Loucy (cell line): ENCODE measurements around the gene TMEM86B.

Experiments
- H2AFZ ChIP-seq: fragments of 200-600 bp; sonication (generic); 2 replicates; pipeline ENCODE4 v1.6.0; 2016; ENCODE audit warnings: antibody characterized with exemption, mild to moderate bottlenecking, low read length, moderate library complexity
- H3F3A ChIP-seq: fragments of 200-600 bp; 2 replicates; pipeline ENCODE4 v1.6.0; 2016; ENCODE audit warnings: antibody characterized with exemption, low read depth, mild to moderate bottlenecking
- H3K27me3 ChIP-seq: fragments of 200-600 bp; sonication (generic); 2 replicates; pipeline ENCODE4 v1.6.1; 2014; ENCODE audit warnings: low read length, mild to moderate bottlenecking; ENCODE audit not compliant: insufficient read depth, poor library complexity, severe bottlenecking
- H3K36me3 ChIP-seq: fragments of 200-600 bp; sonication (generic); 2 replicates; pipeline ENCODE4 v1.6.1; 2016; ENCODE audit warnings: low read length; ENCODE audit not compliant: insufficient read depth
- H3K4me1 ChIP-seq: fragments of 200-600 bp; sonication (generic); 2 replicates; pipeline ENCODE4 v1.5.1; 2014; ENCODE audit warnings: low read length, mild to moderate bottlenecking; ENCODE audit not compliant: insufficient read depth, poor library complexity, severe bottlenecking
- H3K4me2 ChIP-seq: fragments of 200-600 bp; sonication (generic); 2 replicates; pipeline ENCODE4 v1.6.0; 2014; ENCODE audit warnings: antibody characterized with exemption, low read length, low read depth, mild to moderate bottlenecking; ENCODE audit not compliant: poor library complexity, severe bottlenecking
- H3K4me3 ChIP-seq: fragments of 200-600 bp; sonication (generic); 2 replicates; pipeline ENCODE4 v1.5.1; 2014; ENCODE audit warnings: low read length, mild to moderate bottlenecking, mixed read lengths; ENCODE audit not compliant: poor library complexity, severe bottlenecking
- H3K79me2 ChIP-seq: fragments of 200-600 bp; sonication (generic); 2 replicates; pipeline ENCODE4 v1.6.1; 2014; ENCODE audit warnings: low read length; ENCODE audit not compliant: insufficient read depth
- H3K9ac ChIP-seq: fragments of 200-600 bp; sonication (generic); 2 replicates; pipeline ENCODE4 v1.6.0; 2014; ENCODE audit warnings: mild to moderate bottlenecking, low read depth, low read length, moderate library complexity; ENCODE audit not compliant: poor library complexity, severe bottlenecking
- H3K9me2 ChIP-seq: fragments of 200-600 bp; sonication (generic); replicated peaks from 2 replicates; pipeline ENCODE4 v1.6.1; 2016; ENCODE audit warnings: low read depth, low read length, mixed read lengths
- H3K9me3 ChIP-seq: fragments of 200-600 bp; sonication (generic); 2 replicates; pipeline ENCODE4 v1.6.1; 2014; ENCODE audit warnings: mild to moderate bottlenecking, antibody characterized with exemption, low read length, low read depth; ENCODE audit not compliant: insufficient read depth
- H4K20me1 ChIP-seq: fragments of 200-600 bp; sonication (generic); 2 replicates; pipeline ENCODE4 v1.6.0; 2014; ENCODE audit warnings: antibody characterized with exemption, low read length, mild to moderate bottlenecking; ENCODE audit not compliant: insufficient read depth, poor library complexity, severe bottlenecking
- CTCF ChIP-seq: fragments of 200-600 bp; sonication (generic); conservative IDR thresholded peaks from 2 replicates; pipeline ENCODE4 v1.5.1; 2014; ENCODE audit warnings: mild to moderate bottlenecking, antibody characterized with exemption, low read length
- EZH2phosphoT487 ChIP-seq: fragments of 200-600 bp; IDR thresholded peaks from 2 replicates; pipeline ENCODE4 v1.6.1; 2018; ENCODE audit warnings: antibody characterized with exemption, mild to moderate bottlenecking, moderate library complexity, borderline replicate concordance

Gene TMEM86B

GRCh38 chr19:55199620-55200204, 28.9 kb downstream of the TMEM86B start:
- Histone ChIP-seq H2AFZ (no peak overlapping the region), H3K4me3 (no peak overlapping the region), H3K9me2 (no peaks in the 10 kb centered on the region), H3K4me1 (no peaks in the 10 kb centered on the region), H3K9me3 (no peaks in the 10 kb centered on the region), H3K27me3 (no peaks in the 10 kb centered on the region), H4K20me1 (no peaks in the 10 kb centered on the region), H3K4me2 (no peak overlapping the region), H3F3A (no peaks in the 10 kb centered on the region), H3K36me3 (no peaks in the 10 kb centered on the region), H3K9ac (no peak overlapping the region), H3K79me2 (no peaks in the 10 kb centered on the region)
- TF ChIP-seq EZH2phosphoT487 (no peak), CTCF (no peak)

- Histone ChIP-seq H3K9me2 (no peaks in the 10 kb centered on the region), H2AFZ (no peak overlapping the region), H3K9me3 (no peaks in the 10 kb centered on the region), H3F3A (no peaks in the 10 kb centered on the region), H3K4me3 (no peak overlapping the region), H3K4me1 (no peaks in the 10 kb centered on the region), H3K9ac (no peak overlapping the region), H3K36me3 (no peaks in the 10 kb centered on the region), H4K20me1 (no peaks in the 10 kb centered on the region), H3K27me3 (no peaks in the 10 kb centered on the region), H3K4me2 (no peak overlapping the region), H3K79me2 (no peaks in the 10 kb centered on the region)
- TF ChIP-seq EZH2phosphoT487, result no peak
- TF ChIP-seq CTCF, result no peak
Measured at GRCh38 chr19:55198651-55199050, 29.9 kb downstream of the TMEM86B start.

GRCh38 chr19:55197528-55197927, 31.0 kb downstream of the TMEM86B start:
- Histone ChIP-seq H3K9me3 (no peaks in the 10 kb centered on the region), H3K4me1 (no peaks in the 10 kb centered on the region), H3K4me2 (no peak overlapping the region), H3K4me3 (no peak overlapping the region), H3K27me3 (no peaks in the 10 kb centered on the region), H3K9me2 (no peaks in the 10 kb centered on the region), H2AFZ (no peak overlapping the region), H3K79me2 (no peaks in the 10 kb centered on the region), H3F3A (no peaks in the 10 kb centered on the region), H4K20me1 (no peaks in the 10 kb centered on the region), H3K9ac (no peak overlapping the region), H3K36me3 (no peaks in the 10 kb centered on the region)
- TF ChIP-seq CTCF, result no peak
- no peak for TF ChIP-seq EZH2phosphoT487
